H1 (cell line): ENCODE measurements around the gene HOXA13. TPM values are rescaled to one million over a fixed set of nuclear protein-coding genes. Genes with fewer than 3 reads are reported as not detected.

Experiments
- ASH2L ChIP-seq: fragments of 200-600, 300-600 bp; sonication (generic); IDR thresholded peaks from one replicate; pipeline ENCODE4 v1.7.1; 2017; ENCODE audit warnings: low read length
- CBX5 ChIP-seq: fragments of 300-800, 300-1000 bp; sonication (generic); IDR thresholded peaks from 2 replicates; pipeline ENCODE4 v1.7.1; 2016; ENCODE audit warnings: antibody characterized with exemption, low read length, low read depth
- CHD2 ChIP-seq: IDR thresholded peaks from 2 replicates; pipeline ENCODE4 v1.6.1; 2012; ENCODE audit warnings: low read length, improper control_type of control experiment
- CTCF ChIP-seq, 3 experiments: IDR thresholded peaks; 1 replicate in 2 of 3; 2 replicates in 1 of 3; pipeline versions ENCODE4 v1.5.1 to v1.6.1; 2011; ENCODE audit warnings: low read length in 3 of 3, mild to moderate bottlenecking in 3 of 3, inconsistent platforms in 2 of 3, low read depth in 1 of 3, moderate library complexity in 1 of 3; ENCODE audit not compliant: insufficient read depth in 1 of 3; ENCODE audit errors: control extremely low read depth in 1 of 3
- EZH2 ChIP-seq: fragments of 200-600 bp; sonication (generic); IDR thresholded peaks from 2 replicates; pipeline ENCODE4 v1.7.1; 2012; ENCODE audit warnings: low read depth, mild to moderate bottlenecking, moderate library complexity, low read length, inconsistent platforms; ENCODE audit not compliant: severe bottlenecking
- GABPA ChIP-seq: IDR thresholded peaks from 2 replicates; pipeline ENCODE4 v1.6.1; 2011; ENCODE audit warnings: mild to moderate bottlenecking, low read length, moderate library complexity, borderline replicate concordance; ENCODE audit not compliant: insufficient read depth
- GTF2F1 ChIP-seq: IDR thresholded peaks from 2 replicates; pipeline ENCODE4 v1.6.1; 2012; ENCODE audit warnings: low read depth, low read length, improper control_type of control experiment, borderline replicate concordance
- MAFK ChIP-seq: IDR thresholded peaks from 2 replicates; pipeline ENCODE4 v1.6.1; 2012; ENCODE audit warnings: low read depth, mild to moderate bottlenecking, improper control_type of control experiment, low read length
- RXRA ChIP-seq: IDR thresholded peaks from 2 replicates; pipeline ENCODE4 v1.6.1; 2011; ENCODE audit warnings: low read depth, mild to moderate bottlenecking, low read length, moderate library complexity; ENCODE audit not compliant: insufficient read depth
- SP2 ChIP-seq: IDR thresholded peaks from 2 replicates; pipeline ENCODE4 v1.6.1; 2012; ENCODE audit warnings: mild to moderate bottlenecking, low read length, inconsistent platforms
- TEAD4 ChIP-seq: IDR thresholded peaks from 2 replicates; pipeline ENCODE4 v1.6.1; 2012; ENCODE audit warnings: low read depth, low read length, inconsistent platforms, mixed read lengths
- polyA plus RNA-seq, 7 experiments: library from polyadenylated mRNA; depleted of rRNA in 3 of 7; stranded (reverse) in 5 of 7; unstranded in 2 of 7; fragments of >200 nt in 5 of 7; fragments of 200-250 nt in 2 of 7; gene quantifications; 1 replicate in 5 of 7; 2 replicates in 1 of 7; 4 replicates in 1 of 7; pipeline versions ENCODE4 v1.2.1 to v1.2.3, GENCODE V29; 2011 to 2013; ENCODE audit warnings: missing spikeins in 2 of 7, mixed read lengths in 2 of 7
- total RNA-seq: library from RNA; stranded (reverse); fragmentation: NEBNext Ultra II Directional; extraction: Animal tissue kit (Norgen Biotek cat#: 25700); gene quantifications from 2 replicates; pipeline ENCODE4 v1.2.1, GENCODE V29; 2021
- TF ChIP-seq, protein P1 (sequence below): IDR thresholded peaks from 2 replicates; pipeline ENCODE4 v1.6.1; 2011; ENCODE audit warnings: low read depth, mild to moderate bottlenecking, low read length; ENCODE audit not compliant: insufficient read depth

The HOXA13 gene
- total and polyA plus RNA-seq, 2 of the 8 experiments (the other 6 are each of a cell fraction or from before 2014, with no cell fraction given), result not detected

GRCh38 chr7:27198871-27199801, 755 bp downstream of the HOXA13 start (continued):
- TF ChIP-seq EZH2 (peak; percentile 98), ASH2L (no peak), CTCF (IDR thresholded peaks at IDR 0.05; ENCODE audit: control extremely low read depth in 1 of 3, insufficient read depth in 1 of 3, low read depth in 1 of 3, low read length in 3 of 3) (no peak), MAFK (no peak), CBX5 (no peak), CHD2 (no peak), GTF2F1 (no peak), TEAD4 (no peak), SP2 (no peak), RXRA (no peak), GABPA (0 out of 2 replicates have a peak, but pooled peaks have one; percentile 27)
- TF ChIP-seq, protein P1, sequence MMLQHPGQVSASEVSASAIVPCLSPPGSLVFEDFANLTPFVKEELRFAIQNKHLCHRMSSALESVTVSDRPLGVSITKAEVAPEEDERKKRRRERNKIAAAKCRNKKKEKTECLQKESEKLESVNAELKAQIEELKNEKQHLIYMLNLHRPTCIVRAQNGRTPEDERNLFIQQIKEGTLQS, result no peak
